Loucy (cell line): ENCODE data around the gene SVOPL.
A peak's percentile ranks its signal among the peaks of the same experiment; 100 is the strongest.

Source experiments
- H2AFZ ChIP-seq: fragments of 200-600 bp; sonication (generic); 2 replicates; pipeline ENCODE4 v1.6.0; 2016; ENCODE audit warnings: antibody characterized with exemption, mild to moderate bottlenecking, low read length, moderate library complexity
- H3F3A ChIP-seq: fragments of 200-600 bp; 2 replicates; pipeline ENCODE4 v1.6.0; 2016; ENCODE audit warnings: antibody characterized with exemption, low read depth, mild to moderate bottlenecking
- H3K27me3 ChIP-seq: fragments of 200-600 bp; sonication (generic); 2 replicates; pipeline ENCODE4 v1.6.1; 2014; ENCODE audit warnings: low read length, mild to moderate bottlenecking; ENCODE audit not compliant: insufficient read depth, poor library complexity, severe bottlenecking
- H3K36me3 ChIP-seq: fragments of 200-600 bp; sonication (generic); 2 replicates; pipeline ENCODE4 v1.6.1; 2016; ENCODE audit warnings: low read length; ENCODE audit not compliant: insufficient read depth
- H3K4me1 ChIP-seq: fragments of 200-600 bp; sonication (generic); 2 replicates; pipeline ENCODE4 v1.5.1; 2014; ENCODE audit warnings: low read length, mild to moderate bottlenecking; ENCODE audit not compliant: insufficient read depth, poor library complexity, severe bottlenecking
- H3K4me2 ChIP-seq: fragments of 200-600 bp; sonication (generic); 2 replicates; pipeline ENCODE4 v1.6.0; 2014; ENCODE audit warnings: antibody characterized with exemption, low read length, low read depth, mild to moderate bottlenecking; ENCODE audit not compliant: poor library complexity, severe bottlenecking
- H3K4me3 ChIP-seq: fragments of 200-600 bp; sonication (generic); 2 replicates; pipeline ENCODE4 v1.5.1; 2014; ENCODE audit warnings: low read length, mild to moderate bottlenecking, mixed read lengths; ENCODE audit not compliant: poor library complexity, severe bottlenecking
- H3K79me2 ChIP-seq: fragments of 200-600 bp; sonication (generic); 2 replicates; pipeline ENCODE4 v1.6.1; 2014; ENCODE audit warnings: low read length; ENCODE audit not compliant: insufficient read depth
- H3K9ac ChIP-seq: fragments of 200-600 bp; sonication (generic); 2 replicates; pipeline ENCODE4 v1.6.0; 2014; ENCODE audit warnings: mild to moderate bottlenecking, low read depth, low read length, moderate library complexity; ENCODE audit not compliant: poor library complexity, severe bottlenecking
- H3K9me2 ChIP-seq: fragments of 200-600 bp; sonication (generic); replicated peaks from 2 replicates; pipeline ENCODE4 v1.6.1; 2016; ENCODE audit warnings: low read depth, low read length, mixed read lengths
- H3K9me3 ChIP-seq: fragments of 200-600 bp; sonication (generic); 2 replicates; pipeline ENCODE4 v1.6.1; 2014; ENCODE audit warnings: mild to moderate bottlenecking, antibody characterized with exemption, low read length, low read depth; ENCODE audit not compliant: insufficient read depth
- H4K20me1 ChIP-seq: fragments of 200-600 bp; sonication (generic); 2 replicates; pipeline ENCODE4 v1.6.0; 2014; ENCODE audit warnings: antibody characterized with exemption, low read length, mild to moderate bottlenecking; ENCODE audit not compliant: insufficient read depth, poor library complexity, severe bottlenecking
- CTCF ChIP-seq: fragments of 200-600 bp; sonication (generic); conservative IDR thresholded peaks from 2 replicates; pipeline ENCODE4 v1.5.1; 2014; ENCODE audit warnings: mild to moderate bottlenecking, antibody characterized with exemption, low read length
- EZH2phosphoT487 ChIP-seq: fragments of 200-600 bp; IDR thresholded peaks from 2 replicates; pipeline ENCODE4 v1.6.1; 2018; ENCODE audit warnings: antibody characterized with exemption, mild to moderate bottlenecking, moderate library complexity, borderline replicate concordance

Gene SVOPL

GRCh38 chr7:138607216-138608126 lies 93.7 kb downstream of the SVOPL start:
- Histone ChIP-seq H3K9ac (no peak overlapping the region), H3K36me3 (no peaks in the 10 kb centered on the region), H4K20me1 (no peaks in the 10 kb centered on the region), H3K9me3 (peaks cover 4% of the 10 kb centered on the region; the same call in 1 of the 2 replicates), H3K27me3 (no peaks in the 10 kb centered on the region), H2AFZ (no peak overlapping the region), H3K9me2 (no peaks in the 10 kb centered on the region), H3K4me1 (peaks cover 40% of the 10 kb centered on the region), H3F3A (no peaks in the 10 kb centered on the region; the same call in 1 of the 2 replicates), H3K4me2 (no peak overlapping the region), H3K79me2 (no peaks in the 10 kb centered on the region), H3K4me3 (no peak overlapping the region)
- TF ChIP-seq CTCF (no peak), EZH2phosphoT487 (no peak)

- Histone ChIP-seq H3K79me2 (no peaks in the 10 kb centered on the region), H3K4me3 (no peak overlapping the region), H3K36me3 (no peaks in the 10 kb centered on the region), H3K4me1 (peaks cover 51% of the 10 kb centered on the region), H3K9me3 (peaks cover 4% of the 10 kb centered on the region; the same call in 1 of the 2 replicates), H3K9me2 (no peaks in the 10 kb centered on the region), H3K27me3 (no peaks in the 10 kb centered on the region), H4K20me1 (no peaks in the 10 kb centered on the region), H3F3A (no peaks in the 10 kb centered on the region; the same call in 1 of the 2 replicates), H2AFZ (no peak overlapping the region), H3K4me2 (no peak overlapping the region), H3K9ac (no peak overlapping the region)
- TF ChIP-seq EZH2phosphoT487 = no peak
- TF ChIP-seq CTCF = no peak
These were observed 94.9 kb downstream of the SVOPL start for GRCh38 chr7:138606236-138606635.

- Histone ChIP-seq H4K20me1 (no peaks in the 10 kb centered on the region), H3K9ac (peak overlapping the region; percentile 46), H3K4me3 (no peak overlapping the region), H2AFZ (no peak overlapping the region), H3K27me3 (no peaks in the 10 kb centered on the region), H3K36me3 (no peaks in the 10 kb centered on the region), H3F3A (no peaks in the 10 kb centered on the region; the same call in 1 of the 2 replicates), H3K79me2 (no peaks in the 10 kb centered on the region), H3K9me2 (no peaks in the 10 kb centered on the region), H3K9me3 (peaks cover 4% of the 10 kb centered on the region; the same call in 1 of the 2 replicates), H3K4me1 (peaks cover 61% of the 10 kb centered on the region), H3K4me2 (peak overlapping the region; percentile 63)
- TF ChIP-seq EZH2phosphoT487 = no peak
- TF ChIP-seq CTCF = no peak
These were observed 97.4 kb downstream of the SVOPL start for GRCh38 chr7:138603549-138604318.
